GM19099 (cell line): ENCODE results near the gene PREX1.

Source experiments
- POLR2A ChIP-seq: IDR thresholded peaks from 3 replicates; pipeline ENCODE4 v1.6.1; 2011; ENCODE audit warnings: low read depth; ENCODE audit not compliant: insufficient read length; ENCODE audit errors: extremely low read depth

Gene PREX1

GRCh38 chr20:48784273-48784641 lies 43.5 kb downstream of the PREX1 start:
- TF ChIP-seq POLR2A, result no peak

GRCh38 chr20:48783533-48784272 lies 44.1 kb downstream of the PREX1 start:
- no peak for TF ChIP-seq POLR2A

- TF ChIP-seq POLR2A, result no peak
Measured at GRCh38 chr20:48782901-48783308, 44.9 kb downstream of the PREX1 start.

- TF ChIP-seq POLR2A, result no peak
Measured at GRCh38 chr20:48782053-48782452, 45.7 kb downstream of the PREX1 start.

GRCh38 chr20:48781634-48782033 lies 46.2 kb downstream of the PREX1 start:
- no peak for TF ChIP-seq POLR2A

- no peak for TF ChIP-seq POLR2A
Measured at GRCh38 chr20:48779435-48779834, 48.4 kb downstream of the PREX1 start.

GRCh38 chr20:48777821-48778220 lies 50.0 kb downstream of the PREX1 start:
- no peak for TF ChIP-seq POLR2A

- no peak for TF ChIP-seq POLR2A
Measured at GRCh38 chr20:48777005-48777404, 50.8 kb downstream of the PREX1 start.

- no peak for TF ChIP-seq POLR2A
Measured at GRCh38 chr20:48776306-48776705, 51.5 kb downstream of the PREX1 start.

GRCh38 chr20:48774696-48775095 lies 53.1 kb downstream of the PREX1 start:
- TF ChIP-seq POLR2A, result no peak

- no peak for TF ChIP-seq POLR2A
Measured at GRCh38 chr20:48773837-48774418, 53.9 kb downstream of the PREX1 start.

- TF ChIP-seq POLR2A, result no peak
Measured at GRCh38 chr20:48772183-48772976, 55.4 kb downstream of the PREX1 start.

- TF ChIP-seq POLR2A, result no peak
Measured at GRCh38 chr20:48771542-48771941, 56.3 kb downstream of the PREX1 start.

GRCh38 chr20:48770700-48771442 lies 56.9 kb downstream of the PREX1 start:
- no peak for TF ChIP-seq POLR2A
